AML-193 (cell line): ENCODE data around the gene SLC10A2.
"Not testable (repeated sequence)": the region's sequence is repeated elsewhere in the genome, so short reads cannot be mapped to it uniquely, and the experiment has no call there.

ENCODE experiments used
- DNase-seq, 2 experiments: peaks; one replicate each; lab custom pipeline; 2025; lab: John Stamatoyannopoulos, UW

SLC10A2 gene, protein sequence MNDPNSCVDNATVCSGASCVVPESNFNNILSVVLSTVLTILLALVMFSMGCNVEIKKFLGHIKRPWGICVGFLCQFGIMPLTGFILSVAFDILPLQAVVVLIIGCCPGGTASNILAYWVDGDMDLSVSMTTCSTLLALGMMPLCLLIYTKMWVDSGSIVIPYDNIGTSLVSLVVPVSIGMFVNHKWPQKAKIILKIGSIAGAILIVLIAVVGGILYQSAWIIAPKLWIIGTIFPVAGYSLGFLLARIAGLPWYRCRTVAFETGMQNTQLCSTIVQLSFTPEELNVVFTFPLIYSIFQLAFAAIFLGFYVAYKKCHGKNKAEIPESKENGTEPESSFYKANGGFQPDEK

DNA sequence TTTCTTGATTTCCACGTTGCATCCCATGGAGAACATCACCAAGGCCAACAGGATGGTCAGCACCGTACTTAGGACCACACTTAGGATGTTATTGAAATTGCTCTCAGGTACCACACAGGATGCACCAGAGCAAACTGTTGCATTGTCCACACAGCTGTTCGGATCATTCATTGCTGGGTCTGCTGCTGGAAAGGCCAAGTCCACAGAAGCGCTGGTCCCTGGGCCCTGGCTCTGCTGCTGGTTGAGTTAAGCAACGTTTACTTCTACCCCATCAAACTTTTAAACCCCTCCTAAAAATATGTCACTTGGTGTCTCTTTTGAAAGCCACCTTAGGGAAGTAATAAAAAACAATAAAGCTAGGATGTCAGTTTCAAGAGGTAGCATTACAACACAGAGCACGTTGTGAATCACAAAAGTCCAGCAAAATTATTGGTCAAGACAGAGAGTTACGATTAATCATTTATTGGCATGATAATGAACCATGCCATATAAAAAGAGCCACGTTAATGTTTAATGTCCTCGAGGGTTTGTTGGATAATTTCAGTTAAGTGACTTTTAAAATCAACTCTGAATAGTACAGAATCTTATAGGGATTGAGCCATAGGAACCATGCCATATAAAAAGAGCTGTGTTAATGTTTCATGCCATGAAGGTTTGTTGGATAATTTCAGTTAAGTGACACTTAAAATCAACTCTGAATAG is at the start of gene SLC10A2:
Gene SLC10A2, minus strand, starts transcription at position 339 of the 702 bp plus-strand sequence. Its CDS starts 168 bp downstream, at position 171.
- no peak for DNase-seq

DNA sequence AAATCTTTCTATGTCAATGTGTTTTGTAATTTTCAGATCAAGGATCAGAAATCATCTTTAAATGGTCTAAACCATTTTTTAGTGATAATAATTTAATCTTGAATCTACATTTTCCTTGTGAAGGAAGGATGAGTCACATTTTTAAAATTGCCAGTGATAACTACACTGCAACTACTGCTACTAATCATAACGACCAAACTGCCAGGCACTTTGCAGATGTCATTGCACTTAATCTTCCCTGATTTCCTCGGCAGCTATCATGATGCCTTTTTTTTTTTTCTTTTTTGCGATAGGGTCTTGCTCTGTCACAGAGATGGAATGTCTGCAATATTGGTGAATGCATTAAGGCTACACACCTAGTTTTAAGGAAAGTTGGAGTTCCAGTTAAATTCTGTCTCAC is 41.4 kb upstream of the SLC10A2 start:
- DNase-seq: no peak

DNA sequence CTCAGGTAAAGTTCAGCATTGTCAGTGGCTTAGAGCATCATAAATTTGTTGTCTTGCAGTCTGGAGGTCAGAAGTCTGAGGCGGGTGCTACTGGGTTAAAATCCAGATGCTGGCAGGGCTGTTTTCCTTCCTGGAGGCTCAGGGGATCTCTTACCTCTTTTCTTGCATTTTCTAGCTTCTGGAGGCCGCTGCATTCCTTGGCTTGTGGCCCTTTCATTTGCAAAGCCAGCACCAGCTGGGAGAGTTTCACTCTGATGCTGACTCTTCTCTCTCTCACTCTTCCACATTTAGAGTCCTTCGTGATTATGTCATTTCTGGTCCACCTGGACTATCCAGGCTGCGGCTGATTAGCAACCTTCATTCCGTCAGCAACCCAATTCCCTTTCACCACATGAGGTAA is 38.1 kb upstream of the SLC10A2 start:
- no peak for DNase-seq

DNA sequence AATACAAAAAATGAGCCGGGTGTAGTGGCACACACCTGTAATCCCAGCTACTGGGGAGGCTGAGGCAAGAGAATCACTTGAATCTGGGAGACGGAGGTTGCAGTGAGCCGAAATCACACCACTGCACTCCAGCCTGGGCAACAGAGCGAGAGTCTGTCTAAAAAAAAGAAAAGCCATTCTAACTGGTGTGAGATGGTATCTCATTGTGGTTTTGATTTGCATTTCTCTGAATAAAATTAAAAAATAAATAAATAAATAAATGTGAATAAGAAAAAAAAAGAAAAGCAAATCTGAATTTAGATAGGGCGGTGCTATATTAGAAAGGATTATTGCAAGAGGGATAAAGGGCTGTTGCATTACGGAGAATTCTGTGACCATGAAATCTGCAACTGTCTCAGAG is 37.2 kb upstream of the SLC10A2 start:
- DNase-seq: not testable (repeated sequence)

DNA sequence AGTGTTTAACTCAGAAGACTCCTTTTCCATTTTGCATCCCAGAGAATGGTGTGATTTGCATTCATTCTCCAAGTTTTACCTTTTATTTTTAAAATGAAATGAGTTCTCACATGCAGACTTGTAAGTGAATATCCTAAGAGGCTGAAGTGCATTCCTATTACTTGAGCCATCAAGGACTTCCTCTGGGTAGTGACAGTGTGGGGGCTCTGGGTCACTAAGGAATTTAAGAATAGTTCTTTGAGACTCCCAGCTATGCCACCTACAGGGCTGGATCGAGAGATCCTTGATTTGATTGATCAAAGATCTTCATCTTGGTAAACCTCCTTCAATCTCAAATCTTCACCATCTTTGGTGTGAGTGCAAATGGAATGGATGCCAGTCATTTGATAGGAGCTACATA is 36.3 kb upstream of the SLC10A2 start:
- DNase-seq: no peak

DNA sequence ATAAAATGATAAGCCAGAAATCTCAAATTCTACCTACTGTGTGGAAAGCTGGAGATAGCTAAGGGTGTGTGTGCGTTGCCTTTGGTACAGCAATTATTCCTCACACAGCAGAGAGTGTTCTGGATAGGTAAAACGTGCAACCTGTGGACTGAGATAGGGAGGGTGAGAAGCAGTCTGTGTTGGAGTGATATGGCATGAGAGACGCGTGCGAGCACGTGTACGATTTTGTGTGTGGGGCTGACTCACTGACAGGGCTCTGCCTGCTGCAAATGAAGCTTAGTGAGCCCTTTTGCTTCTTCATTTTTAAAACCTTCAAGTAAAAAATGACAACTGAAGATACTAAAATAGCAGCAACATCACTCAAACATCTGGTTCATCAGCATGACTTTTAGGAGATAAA is 35.7 kb upstream of the SLC10A2 start:
- no peak for DNase-seq

DNA sequence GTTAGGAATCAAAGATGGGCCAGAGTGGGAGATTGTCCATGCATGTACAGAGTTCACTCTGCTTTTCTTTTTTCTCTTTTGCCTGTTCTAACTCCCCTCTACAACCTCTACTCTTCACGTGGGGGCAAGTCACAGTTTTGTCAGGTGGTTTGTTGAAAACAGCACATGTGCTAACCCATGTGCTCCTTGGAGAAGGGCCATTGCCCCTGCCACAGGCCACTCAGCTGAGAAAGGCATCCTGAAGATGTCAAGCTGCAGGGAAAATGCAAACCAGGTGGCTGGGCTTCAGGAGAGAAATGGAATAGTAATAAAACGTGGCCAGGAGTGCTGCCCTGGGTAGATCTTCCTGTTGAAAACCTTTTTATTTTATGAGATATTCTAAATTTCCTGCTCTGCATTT is 35.3 kb upstream of the SLC10A2 start:
- DNase-seq: no peak

DNA sequence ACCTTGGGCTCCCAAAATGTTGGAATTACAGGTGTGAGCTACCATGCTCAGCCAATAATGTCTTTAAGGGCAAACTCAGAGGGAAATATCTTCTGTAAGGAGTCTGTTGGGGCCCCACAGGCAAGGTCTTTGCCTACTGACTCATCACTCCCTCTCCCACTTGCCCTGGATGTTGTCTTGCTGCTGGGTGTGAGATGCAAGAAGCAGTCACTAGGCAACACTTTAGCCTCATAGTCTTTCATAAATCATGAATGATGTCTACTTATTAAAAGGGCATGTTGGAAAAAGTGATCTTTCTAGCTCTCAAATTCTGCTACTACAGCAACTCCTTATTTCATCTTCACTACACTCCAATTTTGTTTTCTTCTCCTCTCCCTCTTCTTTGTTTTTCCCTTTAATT is 34.6 kb upstream of the SLC10A2 start:
- DNase-seq: no peak

DNA sequence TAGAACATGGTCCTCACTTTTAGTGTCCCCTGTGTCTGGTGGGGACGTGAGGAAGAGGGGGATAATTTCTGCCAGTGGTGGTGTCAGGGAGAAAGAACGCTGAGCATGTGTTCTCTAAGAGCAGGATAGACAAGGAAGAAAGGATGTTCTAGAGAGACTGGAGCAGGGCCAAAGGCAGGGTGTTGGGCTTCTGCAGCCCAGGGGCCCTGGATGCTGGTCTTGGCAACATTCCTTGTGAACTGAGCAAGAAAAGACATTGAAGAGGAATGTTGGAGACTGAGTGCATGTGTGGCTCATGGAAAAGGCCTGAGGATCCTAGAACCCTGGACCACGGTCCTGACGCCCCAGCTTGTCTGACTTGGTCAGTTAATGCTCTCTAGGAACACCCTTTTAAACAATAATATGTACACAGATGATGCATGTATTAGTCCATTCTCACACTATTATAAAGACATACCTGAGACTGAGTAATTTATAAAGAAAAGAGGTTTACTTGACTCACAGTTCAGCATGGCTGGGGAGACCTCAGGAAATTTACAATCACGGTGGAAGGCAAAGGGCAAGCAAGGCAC is 33.6 kb upstream of the SLC10A2 start:
- DNase-seq: no peak

DNA sequence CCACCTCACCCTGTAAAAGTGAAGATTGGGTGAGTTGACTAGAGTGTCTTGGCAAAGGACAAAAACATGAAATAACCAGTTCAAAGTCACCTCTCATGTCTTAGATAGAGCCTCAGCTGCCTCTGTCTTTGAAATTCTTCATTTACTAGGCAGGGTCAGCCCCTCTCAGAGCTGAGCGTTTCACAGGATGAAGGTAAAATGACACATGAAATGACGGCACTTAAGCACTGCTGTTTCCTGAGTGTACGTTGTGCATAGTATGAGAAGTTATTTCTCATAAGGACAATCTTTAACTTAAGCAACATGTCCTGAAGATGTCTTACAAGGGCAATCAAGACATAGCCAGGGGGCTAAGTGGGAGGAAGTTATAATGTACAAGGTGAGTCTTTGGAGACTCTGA is 32.3 kb upstream of the SLC10A2 start:
- no peak for DNase-seq

DNA sequence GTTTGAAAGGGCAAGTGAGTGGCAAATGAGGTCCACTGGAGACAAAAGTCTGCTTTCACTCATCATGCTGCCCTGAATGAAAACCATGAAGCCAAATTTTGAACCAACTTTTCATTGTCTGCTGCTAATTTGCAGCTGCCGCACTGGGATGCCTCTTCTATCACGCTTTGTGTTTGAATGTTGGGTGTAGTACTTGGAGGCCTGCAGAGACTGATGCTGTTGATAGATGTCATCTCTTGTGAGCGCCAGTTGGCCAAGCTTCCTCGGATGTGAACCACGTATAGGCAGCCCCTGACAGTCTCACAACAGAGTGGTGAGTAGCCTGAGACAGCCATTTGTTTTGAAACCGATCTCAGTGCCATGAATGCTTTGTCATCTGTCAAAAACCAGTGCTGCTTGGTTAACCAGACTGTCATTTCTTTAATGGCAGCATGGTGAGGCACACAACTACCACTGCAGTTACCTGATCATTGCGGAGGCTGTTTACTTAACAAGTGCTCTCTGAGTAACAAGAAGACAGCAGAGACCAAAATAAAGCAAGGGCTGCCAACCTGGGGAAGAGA is 31.2 kb upstream of the SLC10A2 start:
- DNase-seq: no peak

DNA sequence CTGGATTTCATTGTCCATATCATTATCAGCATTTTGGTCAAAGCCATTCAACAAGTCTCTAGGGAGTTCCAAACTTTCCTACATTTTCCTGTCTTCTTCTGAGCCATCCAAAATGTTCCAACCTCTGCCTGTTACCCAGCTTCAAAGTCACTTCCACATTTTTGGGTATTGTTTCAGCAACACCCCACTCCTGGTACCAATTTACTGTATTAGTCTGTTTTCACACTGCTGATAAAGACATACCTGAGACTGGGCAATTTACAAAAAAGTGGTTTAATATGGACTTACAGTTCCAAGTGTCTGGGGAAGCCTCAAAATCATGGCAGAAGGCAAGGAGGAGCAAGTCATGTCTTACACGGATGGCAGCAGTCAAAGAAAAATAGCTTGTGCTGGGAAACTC is 27.4 kb upstream of the SLC10A2 start:
- not testable (repeated sequence) for DNase-seq

DNA sequence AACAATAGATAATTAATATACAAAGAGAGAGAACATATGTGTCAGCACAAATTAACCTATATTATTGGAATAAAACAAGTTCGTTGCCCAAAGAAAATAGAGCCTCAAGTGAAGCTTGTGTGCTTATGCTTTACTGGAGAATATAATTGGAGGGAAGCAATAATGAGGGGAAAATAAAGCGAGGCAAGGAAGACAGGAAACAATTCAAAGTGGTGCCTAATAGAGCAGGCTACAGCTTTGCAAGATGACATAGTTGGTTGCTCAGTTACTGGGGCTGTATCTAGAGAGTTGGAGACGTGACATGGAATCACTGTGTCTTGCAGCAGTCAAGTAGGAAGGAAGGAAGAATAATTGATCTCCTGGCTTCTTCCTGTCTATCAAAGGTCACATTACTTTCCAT is 21.1 kb upstream of the SLC10A2 start:
- DNase-seq: no peak

DNA sequence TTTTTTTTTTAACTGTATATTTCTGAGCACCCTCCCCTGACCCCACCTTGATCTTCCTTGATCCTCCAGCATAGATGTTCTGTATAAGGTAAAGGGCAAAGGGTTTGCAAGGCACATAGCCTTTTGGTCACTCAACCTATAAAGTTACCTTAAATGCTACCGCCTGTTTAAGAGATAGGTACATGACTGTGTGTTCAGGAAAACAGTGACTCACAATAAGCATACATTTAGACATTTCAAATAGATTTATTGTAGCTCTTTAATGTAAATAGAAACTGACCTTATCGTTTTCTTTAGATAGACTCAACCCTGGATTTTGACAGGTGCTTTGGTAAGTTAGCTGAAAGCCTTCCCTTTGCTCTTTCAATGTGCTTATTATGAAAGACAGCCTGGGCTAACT is 15.2 kb upstream of the SLC10A2 start:
- no peak for DNase-seq

DNA sequence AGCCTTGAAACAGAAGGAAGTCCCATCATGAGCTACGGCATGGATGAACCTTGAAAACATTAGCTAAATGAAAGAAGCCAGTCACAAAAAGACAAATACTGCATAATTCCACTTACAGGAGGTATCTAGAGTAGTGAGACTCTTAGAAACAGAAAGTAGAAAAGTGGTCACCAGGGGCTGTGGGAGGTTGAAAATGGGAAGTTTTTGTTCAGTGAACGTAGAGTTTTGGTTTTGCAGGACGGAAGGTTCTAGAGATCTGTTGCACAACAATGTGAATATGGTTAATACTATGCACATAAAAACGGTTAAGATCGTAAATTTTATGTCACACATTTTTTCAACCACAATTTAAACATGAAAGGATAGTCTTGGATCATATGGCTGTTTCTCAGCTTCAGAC is 11.9 kb upstream of the SLC10A2 start:
- no peak for DNase-seq

DNA sequence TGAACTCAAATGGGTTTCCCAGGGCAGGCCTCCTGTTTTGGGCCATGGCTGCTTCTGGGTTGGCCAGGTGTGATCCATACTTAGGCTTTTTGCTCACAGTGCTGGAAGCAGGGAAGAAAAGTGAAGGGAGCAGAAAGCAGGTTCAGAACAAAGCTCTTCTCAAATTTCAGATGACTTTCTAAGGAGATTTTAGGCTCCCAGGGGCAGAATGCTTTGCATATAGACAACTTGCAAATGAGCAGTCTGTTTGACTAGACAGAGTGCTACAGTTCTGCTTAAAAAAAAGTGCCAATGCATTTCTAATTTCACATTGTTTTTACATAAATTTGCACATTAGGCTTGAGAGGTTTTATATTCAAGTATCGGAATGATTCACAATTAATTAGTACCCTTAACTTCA is 2.6 kb upstream of the SLC10A2 start:
- DNase-seq: no peak

DNA sequence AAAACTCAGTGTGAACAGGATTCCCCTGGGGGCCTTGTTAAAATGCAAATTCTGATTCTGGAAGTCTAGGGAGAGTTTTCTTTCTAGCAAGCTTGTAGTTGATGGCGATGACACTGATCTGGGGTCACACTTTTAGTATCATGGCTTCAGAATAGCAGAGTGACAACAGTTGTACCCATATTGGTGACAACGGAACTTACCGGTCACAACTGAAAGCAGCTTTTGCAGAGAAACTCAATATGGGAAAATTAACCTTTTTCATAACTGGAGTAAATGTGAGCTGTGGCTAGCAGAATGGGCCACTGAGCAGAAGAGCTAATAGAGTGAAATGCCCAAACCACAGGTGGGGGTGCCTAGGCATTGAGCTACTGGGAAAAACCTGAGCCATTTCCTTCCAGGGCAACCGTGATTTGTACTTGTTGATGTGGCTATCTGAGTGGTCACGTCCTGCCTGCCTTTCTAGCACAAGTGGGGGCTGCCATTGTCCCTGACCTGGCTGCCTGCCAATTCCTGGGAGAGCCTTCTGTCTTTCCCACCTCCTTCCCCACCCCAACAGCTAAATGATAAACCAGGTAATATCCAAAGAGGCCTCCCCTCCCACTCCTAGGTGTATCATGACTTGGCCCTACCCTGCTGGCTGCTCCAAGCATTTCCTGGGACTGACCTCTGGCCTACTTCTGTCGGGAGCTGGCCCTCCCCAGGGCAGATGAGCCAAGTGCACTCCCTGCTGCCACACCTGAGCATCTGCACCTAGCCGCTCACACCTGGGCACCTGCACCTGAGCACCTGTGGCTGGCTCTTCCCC is 1.7 kb upstream of the SLC10A2 start:
- no peak for DNase-seq

DNA sequence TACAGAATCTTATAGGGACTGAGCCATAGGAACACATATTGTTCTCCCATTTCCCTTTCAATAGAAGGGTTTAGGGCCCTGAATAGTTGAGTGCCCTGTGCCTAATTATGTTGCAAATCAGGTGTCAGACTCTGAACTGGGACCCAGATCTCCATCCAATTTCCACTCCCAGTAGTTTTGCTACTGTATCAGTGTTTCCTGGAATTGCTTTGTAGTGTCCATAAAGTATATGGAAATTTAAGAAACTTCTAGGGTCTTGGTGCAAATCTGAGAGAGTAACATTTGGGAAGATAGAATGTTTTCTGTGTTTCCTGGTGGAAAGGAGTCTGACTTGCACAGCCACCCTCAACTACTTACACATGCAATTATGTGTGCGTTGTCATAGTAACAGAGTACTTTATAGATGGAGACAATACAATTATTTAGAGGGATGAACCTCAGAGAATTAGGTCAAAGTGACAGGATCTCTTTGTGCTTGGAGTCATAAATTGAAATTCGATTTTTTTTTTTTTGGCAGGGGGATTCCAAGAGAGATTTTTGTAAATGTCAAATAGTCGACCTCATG is 646 bp upstream of the SLC10A2 start:
- no peak for DNase-seq

DNA sequence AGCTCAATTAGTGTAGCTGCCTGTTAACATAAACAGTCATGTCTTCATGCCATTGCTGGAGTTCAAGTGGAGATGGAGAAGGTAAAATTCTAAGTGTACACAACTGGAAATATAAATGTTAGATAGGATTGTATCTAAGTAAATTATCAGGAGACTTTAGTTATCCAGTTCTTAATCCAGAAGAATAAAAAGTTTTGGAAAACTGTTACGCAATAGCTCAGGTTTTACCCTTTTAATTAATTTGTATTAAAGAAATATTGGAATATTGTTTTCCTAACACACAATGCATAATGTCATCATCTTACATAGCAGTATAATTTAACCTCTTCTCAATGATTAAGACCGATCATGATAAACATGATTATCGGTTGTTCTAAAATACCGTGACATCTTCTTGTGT is 2.8 kb downstream of the SLC10A2 start:
- no peak for DNase-seq

DNA sequence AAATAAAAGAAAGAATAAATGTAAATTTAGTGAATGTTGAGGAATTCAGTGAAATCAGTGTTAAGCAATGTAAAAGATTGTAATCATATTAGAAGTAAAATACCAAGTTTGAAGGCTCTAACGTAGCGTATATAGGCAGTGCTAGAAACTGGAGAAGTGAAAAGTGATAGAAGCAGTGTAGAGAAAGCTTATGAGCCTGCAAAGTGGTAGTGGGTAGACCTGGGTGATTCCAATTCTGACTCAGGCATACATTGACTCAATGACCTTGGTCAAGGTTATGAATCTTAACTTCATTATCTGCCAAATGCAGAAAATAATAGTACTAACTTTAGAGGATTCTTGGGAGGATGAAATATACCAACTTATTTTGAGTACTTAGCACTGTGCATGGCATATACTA is 4.1 kb downstream of the SLC10A2 start:
- DNase-seq: no peak

DNA sequence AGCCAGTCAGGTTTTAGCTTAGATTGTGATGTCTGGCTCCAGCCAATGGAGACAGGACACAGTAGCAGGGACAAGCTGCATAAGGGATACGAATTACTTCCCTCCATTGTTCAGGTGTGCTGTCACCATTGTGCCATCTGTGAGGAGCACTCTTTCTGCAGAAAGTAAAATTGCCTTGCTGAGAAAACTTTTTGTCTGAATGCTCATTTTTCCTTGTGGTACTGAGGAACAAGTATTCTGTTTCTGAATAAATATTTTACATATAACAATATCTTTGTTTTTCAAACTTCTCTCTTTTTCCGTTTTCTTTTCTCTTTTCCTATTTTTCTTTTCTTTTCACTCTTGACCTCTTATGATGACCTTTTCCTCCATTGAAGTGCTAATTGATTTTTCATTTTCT is 10.2 kb downstream of the SLC10A2 start:
- DNase-seq: no peak

DNA sequence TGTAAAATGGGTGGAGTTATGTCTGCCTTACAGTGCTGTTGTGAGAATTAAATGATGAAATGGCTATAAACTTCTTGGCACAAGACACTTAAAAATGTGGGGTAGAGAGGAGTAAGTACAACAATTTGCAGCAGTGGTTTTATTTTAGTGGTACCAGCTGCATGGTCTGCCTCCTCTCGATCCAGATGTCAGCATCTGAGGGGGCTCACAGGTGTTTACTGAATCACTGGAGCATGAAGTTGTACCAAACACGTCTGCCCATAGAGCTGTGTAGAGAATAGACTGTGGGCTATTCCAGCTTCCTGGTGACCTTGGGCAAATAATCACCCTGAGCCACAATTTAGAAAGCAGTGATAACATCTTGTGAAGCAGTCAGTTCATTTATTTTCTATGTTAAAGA is 11.1 kb downstream of the SLC10A2 start:
- no peak for DNase-seq
